ENCODE data around the gene TMEM87B.
A peak's percentile ranks its signal among the peaks of the same experiment; 100 is the strongest.

Gene TMEM87B

GRCh38 chr2:112020561-112020960, 34.5 kb upstream of the TMEM87B start:
- Histone ChIP-seq H3K9ac (ENCODE audit: low read length in 5 of 5) (no peak overlapping the region), H3K4me1 (ENCODE audit: control insufficient read depth in 5 of 5, insufficient read depth in 5 of 5, low read length in 5 of 5) (peaks cover 0 to 5% (median 0%) of the 10 kb centered on the region in 5 donors), H3K4me3 (ENCODE audit: low read depth in 1 of 5, low read length in 5 of 5) (no peak overlapping the region), H3K9me3 (ENCODE audit: control insufficient read depth in 5 of 5, low read length in 5 of 5) (no peaks in the 10 kb centered on the region), H3K27ac (ENCODE audit: low read depth, low read length) (no peak overlapping the region), H3K36me3 (ENCODE audit: control insufficient read depth in 5 of 5, insufficient read depth in 5 of 5, low read length in 5 of 5) (peaks cover 0 to 11% (median 3%) of the 10 kb centered on the region in 5 donors), H3K27me3 (ENCODE audit: control insufficient read depth in 5 of 5, insufficient read depth in 4 of 5, low read length in 5 of 5) (peaks cover 0 to 2% (median 0%) of the 10 kb centered on the region in 5 donors)

GRCh38 chr2:112021290-112021689, 33.8 kb upstream of the TMEM87B start:
- H3K4me3 ChIP-seq (ENCODE audit: low read depth in 1 of 5, low read length in 5 of 5): no peak overlapping the region
- peaks cover 0 to 11% (median 3%) of the 10 kb centered on the region in 5 donors for H3K36me3 ChIP-seq (ENCODE audit: control insufficient read depth in 5 of 5, insufficient read depth in 5 of 5, low read length in 5 of 5)
- no peak overlapping the region for H3K27ac ChIP-seq (ENCODE audit: low read depth, low read length)
- H3K9ac ChIP-seq (ENCODE audit: low read length in 5 of 5): no peak overlapping the region
- no peaks in the 10 kb centered on the region for H3K9me3 ChIP-seq (ENCODE audit: control insufficient read depth in 5 of 5, low read length in 5 of 5)
- H3K27me3 ChIP-seq (ENCODE audit: control insufficient read depth in 5 of 5, insufficient read depth in 4 of 5, low read length in 5 of 5): peaks cover 0 to 2% (median 0%) of the 10 kb centered on the region in 5 donors
- peaks cover 0 to 5% (median 0%) of the 10 kb centered on the region in 5 donors for H3K4me1 ChIP-seq (ENCODE audit: control insufficient read depth in 5 of 5, insufficient read depth in 5 of 5, low read length in 5 of 5)

- peaks cover 0 to 11% (median 3%) of the 10 kb centered on the region in 5 donors for H3K36me3 ChIP-seq (ENCODE audit: control insufficient read depth in 5 of 5, insufficient read depth in 5 of 5, low read length in 5 of 5)
- no peak overlapping the region for H3K9ac ChIP-seq (ENCODE audit: low read length in 5 of 5)
- H3K4me3 ChIP-seq (ENCODE audit: low read depth in 1 of 5, low read length in 5 of 5): no peak overlapping the region
- peaks cover 0 to 2% (median 0%) of the 10 kb centered on the region in 5 donors for H3K27me3 ChIP-seq (ENCODE audit: control insufficient read depth in 5 of 5, insufficient read depth in 4 of 5, low read length in 5 of 5)
- no peaks in the 10 kb centered on the region for H3K9me3 ChIP-seq (ENCODE audit: control insufficient read depth in 5 of 5, low read length in 5 of 5)
- no peak overlapping the region for H3K27ac ChIP-seq (ENCODE audit: low read depth, low read length)
- H3K4me1 ChIP-seq (ENCODE audit: control insufficient read depth in 5 of 5, insufficient read depth in 5 of 5, low read length in 5 of 5): peaks cover 0 to 8% (median 0%) of the 10 kb centered on the region in 5 donors
Measured at GRCh38 chr2:112021781-112022231, 33.3 kb upstream of the TMEM87B start.

GRCh38 chr2:112023707-112024106, 31.4 kb upstream of the TMEM87B start:
- H3K9ac ChIP-seq (ENCODE audit: low read length in 5 of 5): no peak overlapping the region
- no peaks in the 10 kb centered on the region for H3K9me3 ChIP-seq (ENCODE audit: control insufficient read depth in 5 of 5, low read length in 5 of 5)
- peaks cover 0 to 11% (median 3%) of the 10 kb centered on the region in 5 donors for H3K36me3 ChIP-seq (ENCODE audit: control insufficient read depth in 5 of 5, insufficient read depth in 5 of 5, low read length in 5 of 5)
- peaks cover 0 to 8% (median 0%) of the 10 kb centered on the region in 5 donors for H3K4me1 ChIP-seq (ENCODE audit: control insufficient read depth in 5 of 5, insufficient read depth in 5 of 5, low read length in 5 of 5)
- H3K27me3 ChIP-seq (ENCODE audit: control insufficient read depth in 5 of 5, insufficient read depth in 4 of 5, low read length in 5 of 5): peaks cover 0 to 2% (median 0%) of the 10 kb centered on the region in 5 donors
- H3K27ac ChIP-seq (ENCODE audit: low read depth, low read length): no peak overlapping the region
- no peak overlapping the region for H3K4me3 ChIP-seq (ENCODE audit: low read depth in 1 of 5, low read length in 5 of 5)

- no peak overlapping the region for H3K9ac ChIP-seq (ENCODE audit: low read length in 5 of 5)
- H3K4me3 ChIP-seq (ENCODE audit: low read depth in 1 of 5, low read length in 5 of 5): no peak overlapping the region
- H3K36me3 ChIP-seq (ENCODE audit: control insufficient read depth in 5 of 5, insufficient read depth in 5 of 5, low read length in 5 of 5): peaks cover 0 to 11% (median 3%) of the 10 kb centered on the region in 5 donors
- H3K9me3 ChIP-seq (ENCODE audit: control insufficient read depth in 5 of 5, low read length in 5 of 5): no peaks in the 10 kb centered on the region
- peaks cover 0 to 8% (median 0%) of the 10 kb centered on the region in 5 donors for H3K4me1 ChIP-seq (ENCODE audit: control insufficient read depth in 5 of 5, insufficient read depth in 5 of 5, low read length in 5 of 5)
- peaks cover 0 to 2% (median 0%) of the 10 kb centered on the region in 5 donors for H3K27me3 ChIP-seq (ENCODE audit: control insufficient read depth in 5 of 5, insufficient read depth in 4 of 5, low read length in 5 of 5)
- H3K27ac ChIP-seq (ENCODE audit: low read depth, low read length): no peak overlapping the region
Measured at GRCh38 chr2:112024231-112024630, 30.8 kb upstream of the TMEM87B start.

- H3K9me3 ChIP-seq (ENCODE audit: control insufficient read depth in 5 of 5, low read length in 5 of 5): no peaks in the 10 kb centered on the region
- H3K9ac ChIP-seq (ENCODE audit: low read length in 5 of 5): no peak overlapping the region
- H3K4me1 ChIP-seq (ENCODE audit: control insufficient read depth in 5 of 5, insufficient read depth in 5 of 5, low read length in 5 of 5): peaks cover 0 to 8% (median 0%) of the 10 kb centered on the region in 5 donors
- H3K27me3 ChIP-seq (ENCODE audit: control insufficient read depth in 5 of 5, insufficient read depth in 4 of 5, low read length in 5 of 5): peaks cover 0 to 2% (median 0%) of the 10 kb centered on the region in 5 donors
- no peak overlapping the region for H3K27ac ChIP-seq (ENCODE audit: low read depth, low read length)
- no peak overlapping the region for H3K4me3 ChIP-seq (ENCODE audit: low read depth in 1 of 5, low read length in 5 of 5)
- peaks cover 0 to 11% (median 3%) of the 10 kb centered on the region in 5 donors for H3K36me3 ChIP-seq (ENCODE audit: control insufficient read depth in 5 of 5, insufficient read depth in 5 of 5, low read length in 5 of 5)
Measured at GRCh38 chr2:112024896-112025491, 30.1 kb upstream of the TMEM87B start.

- Histone ChIP-seq H3K4me1 (ENCODE audit: control insufficient read depth in 5 of 5, insufficient read depth in 5 of 5, low read length in 5 of 5) (peaks cover 0 to 9% (median 2%) of the 10 kb centered on the region in 5 donors), H3K36me3 (ENCODE audit: control insufficient read depth in 5 of 5, insufficient read depth in 5 of 5, low read length in 5 of 5) (peaks cover 0 to 9% (median 3%) of the 10 kb centered on the region in 5 donors), H3K27ac (ENCODE audit: low read depth, low read length) (no peak overlapping the region), H3K27me3 (ENCODE audit: control insufficient read depth in 5 of 5, insufficient read depth in 4 of 5, low read length in 5 of 5) (no peaks in the 10 kb centered on the region), H3K4me3 (ENCODE audit: low read depth in 1 of 5, low read length in 5 of 5) (no peak overlapping the region), H3K9me3 (ENCODE audit: control insufficient read depth in 5 of 5, low read length in 5 of 5) (no peaks in the 10 kb centered on the region), H3K9ac (ENCODE audit: low read length in 5 of 5) (no peak overlapping the region)
Measured at GRCh38 chr2:112026509-112026908, 28.6 kb upstream of the TMEM87B start.

- Histone ChIP-seq H3K36me3 (ENCODE audit: control insufficient read depth in 5 of 5, insufficient read depth in 5 of 5, low read length in 5 of 5) (peaks cover 0 to 7% (median 0%) of the 10 kb centered on the region in 5 donors), H3K27me3 (ENCODE audit: control insufficient read depth in 5 of 5, insufficient read depth in 4 of 5, low read length in 5 of 5) (no peaks in the 10 kb centered on the region), H3K4me1 (ENCODE audit: control insufficient read depth in 5 of 5, insufficient read depth in 5 of 5, low read length in 5 of 5) (peaks cover 0 to 21% (median 13%) of the 10 kb centered on the region in 5 donors), H3K9ac (ENCODE audit: low read length in 5 of 5) (no peak overlapping the region), H3K27ac (ENCODE audit: low read depth, low read length) (no peak overlapping the region), H3K9me3 (ENCODE audit: control insufficient read depth in 5 of 5, low read length in 5 of 5) (no peaks in the 10 kb centered on the region), H3K4me3 (ENCODE audit: low read depth in 1 of 5, low read length in 5 of 5) (no peak overlapping the region)
Measured at GRCh38 chr2:112027767-112028166, 27.3 kb upstream of the TMEM87B start.

- Histone ChIP-seq H3K36me3 (ENCODE audit: control insufficient read depth in 5 of 5, insufficient read depth in 5 of 5, low read length in 5 of 5) (peaks cover 0 to 7% (median 0%) of the 10 kb centered on the region in 5 donors), H3K9ac (ENCODE audit: low read length in 5 of 5) (no peak overlapping the region), H3K4me1 (ENCODE audit: control insufficient read depth in 5 of 5, insufficient read depth in 5 of 5, low read length in 5 of 5) (peaks cover 4 to 28% (median 15%) of the 10 kb centered on the region in 5 donors), H3K9me3 (ENCODE audit: control insufficient read depth in 5 of 5, low read length in 5 of 5) (no peaks in the 10 kb centered on the region), H3K27me3 (ENCODE audit: control insufficient read depth in 5 of 5, insufficient read depth in 4 of 5, low read length in 5 of 5) (no peaks in the 10 kb centered on the region), H3K4me3 (ENCODE audit: low read depth in 1 of 5, low read length in 5 of 5) (no peak overlapping the region), H3K27ac (ENCODE audit: low read depth, low read length) (no peak overlapping the region)
Measured at GRCh38 chr2:112029164-112029563, 25.9 kb upstream of the TMEM87B start.

- Histone ChIP-seq H3K9me3 (ENCODE audit: control insufficient read depth in 5 of 5, low read length in 5 of 5) (no peaks in the 10 kb centered on the region), H3K27ac (ENCODE audit: low read depth, low read length) (peak overlapping the region; percentile 29), H3K4me3 (ENCODE audit: low read depth in 1 of 5, low read length in 5 of 5) (peak overlapping the region in 2 of 5 donors; percentile 18 to 22)
Measured at GRCh38 chr2:112031473-112032223, 23.4 kb upstream of the TMEM87B start.

More at GRCh38 chr2:112031473-112032223, 23.4 kb upstream of the TMEM87B start:
- Histone ChIP-seq H3K4me1 (ENCODE audit: control insufficient read depth in 5 of 5, insufficient read depth in 5 of 5, low read length in 5 of 5) (peaks cover 4 to 25% (median 18%) of the 10 kb centered on the region in 5 donors), H3K36me3 (ENCODE audit: control insufficient read depth in 5 of 5, insufficient read depth in 5 of 5, low read length in 5 of 5) (peaks cover 0 to 3% (median 0%) of the 10 kb centered on the region in 5 donors), H3K27me3 (ENCODE audit: control insufficient read depth in 5 of 5, insufficient read depth in 4 of 5, low read length in 5 of 5) (no peaks in the 10 kb centered on the region), H3K9ac (ENCODE audit: low read length in 5 of 5) (peak overlapping the region in 2 of 5 donors; percentile 21 to 25)

All from subcutaneous abdominal adipose tissue (tissue), 5 donors.